ENCODE data around the gene TMPRSS13. TPM values are rescaled to one million over a fixed set of nuclear protein-coding genes. Genes with fewer than 3 reads are reported as not detected.

TMPRSS13 gene
- total and polyA plus RNA-seq, 4 experiments from 2014 or later = 0.45 to 4.0 (median 2.3) TPM

DNA sequence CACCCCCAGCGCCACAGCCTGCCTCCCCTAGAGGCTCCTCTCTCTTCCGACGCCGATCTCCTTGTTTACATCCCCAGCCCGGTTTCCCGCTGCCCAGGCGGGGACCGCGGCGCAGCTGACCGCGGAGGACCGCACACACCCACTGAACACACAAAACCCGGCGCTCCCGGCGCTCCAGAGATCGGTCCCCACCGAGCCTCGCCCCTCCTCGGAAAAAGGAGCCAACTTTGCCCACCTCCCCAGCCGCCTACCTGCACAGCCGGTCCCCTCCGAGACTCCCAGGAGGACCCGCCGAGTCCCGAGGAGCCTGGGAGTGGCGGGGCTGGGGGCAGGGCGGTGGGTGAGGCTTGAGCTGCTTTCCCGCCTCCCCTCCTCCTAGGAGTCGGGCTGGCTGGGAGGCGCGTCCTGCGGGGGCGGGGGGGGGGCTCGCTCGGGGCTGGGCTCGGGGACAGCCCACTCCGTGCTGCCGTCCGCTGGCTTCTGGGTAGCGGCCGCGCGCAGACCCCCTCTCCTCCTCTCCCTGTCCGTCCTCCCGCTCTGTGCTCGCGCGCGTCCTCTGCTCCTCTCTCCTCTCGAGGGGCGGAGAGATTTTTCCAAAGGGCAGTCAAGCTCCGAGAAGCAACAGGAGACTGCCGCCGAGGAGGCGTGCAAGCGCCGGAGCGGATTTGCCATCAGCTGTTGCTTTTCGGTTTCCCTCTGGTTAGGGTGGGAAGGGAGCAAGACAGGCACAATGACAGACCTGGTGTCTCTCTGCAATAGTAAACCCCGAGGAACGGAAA, 52.7 kb downstream of the TMPRSS13 start, which contains the start of gene FXYD6:
Gene FXYD6 (minus strand): TSS at position 318 of the 779 bp plus-strand sequence. CDS start 33,882 bp downstream, outside the sequence.
- Mint-ChIP-seq H3K4me3 (peak within 1 kb of the TSS; percentile 73 to 94 (median 88)), H3K27me3 (peaks cover 51 to 59% of the 10 kb centered on the region in 2 donors), H3K9me3 (no peaks in the 10 kb centered on the region), H3K27ac (peak within 1 kb of the TSS in 2 of 7 donors; percentile 39 to 52), H3K4me1 (peaks cover 16 to 51% (median 29%) of the 10 kb centered on the region in 4 donors), H3K36me3 (no peaks in the 10 kb centered on the region)
- Histone ChIP-seq H3K9me3 (ENCODE audit: control insufficient read depth in 1 of 2, low read length in 2 of 2) (no peaks in the 10 kb centered on the region), H3K27me3 (ENCODE audit: insufficient read depth, low read length) (peaks cover 25% of the 10 kb centered on the region), H3K4me3 (ENCODE audit: low read length in 2 of 2) (peak within 1 kb of the TSS in 1 of 2 donors; percentile 53), H3K27ac (ENCODE audit: low read depth, low read length) (no peak within 1 kb of the TSS), H3K36me3 (ENCODE audit: insufficient read depth, low read length) (no peaks in the 10 kb centered on the region), H3K4me1 (ENCODE audit: insufficient read depth, low read length) (peaks cover 37% of the 10 kb centered on the region)
- POLR2A ChIA-PET (ENCODE audit: partially characterized antibody) = interaction anchor here (0.7 to 0.8 kb wide), 2 partner anchors 126 to 168 kb away, joined by 3 read pairs; no protein-coding TSS in a partner anchor
- CTCF ChIA-PET (ENCODE audit: partially characterized antibody) = interaction anchor here (1.1 to 1.4 kb wide), 3 partner anchors 23 to 1447 kb away, joined by 3 read pairs; no protein-coding TSS in a partner anchor
- intact Hi-C loops (cut with micrococcal nuclease) = no loop called here
- DNase-seq = peak in 3 of 5 donors; percentile 8 to 21 (median 12)

DNA sequence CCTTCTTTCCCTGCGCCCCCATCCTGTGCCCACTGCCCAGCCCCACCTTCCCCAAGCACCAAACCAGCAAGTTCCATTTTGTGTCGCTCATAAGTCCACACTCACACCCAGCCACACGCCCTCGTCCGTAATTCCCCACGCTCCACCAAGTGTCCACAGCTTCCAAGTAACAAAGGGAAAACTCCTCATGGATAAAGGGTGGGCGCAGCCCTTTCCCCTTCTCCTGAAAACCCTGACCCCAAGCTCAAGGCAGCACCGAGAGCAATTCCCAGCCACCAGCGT, 53.2 kb downstream of the TMPRSS13 start:
- H3K4me3 Mint-ChIP-seq = peak overlapping the region; percentile 50 to 94 (median 88)
- intact Hi-C loops (cut with micrococcal nuclease) = no loop called here
- H3K27me3 Mint-ChIP-seq = peaks cover 46 to 57% of the 10 kb centered on the region in 2 donors
- Histone ChIP-seq H3K9me3 (ENCODE audit: control insufficient read depth in 1 of 2, low read length in 2 of 2) (no peaks in the 10 kb centered on the region), H3K4me1 (ENCODE audit: insufficient read depth, low read length) (peaks cover 37% of the 10 kb centered on the region), H3K36me3 (ENCODE audit: insufficient read depth, low read length) (no peaks in the 10 kb centered on the region), H3K4me3 (ENCODE audit: low read length in 2 of 2) (peak overlapping the region in 1 of 2 donors; percentile 53), H3K27me3 (ENCODE audit: insufficient read depth, low read length) (peaks cover 25% of the 10 kb centered on the region), H3K27ac (ENCODE audit: low read depth, low read length) (no peak overlapping the region)
- ChIA-PET POLR2A (ENCODE audit: partially characterized antibody) (interaction anchor here (0.6 to 0.7 kb wide), 2 partner anchors 169 to 362 kb away, joined by 3 read pairs; no protein-coding TSS in a partner anchor), CTCF (ENCODE audit: partially characterized antibody) (interaction anchor here (1.0 to 1.4 kb wide), 2 partner anchors 23 to 33 kb away, joined by 3 read pairs; no protein-coding TSS in a partner anchor)
- H3K36me3 Mint-ChIP-seq = no peaks in the 10 kb centered on the region
- no peaks in the 10 kb centered on the region for H3K9me3 Mint-ChIP-seq
- no peak for DNase-seq
- peak overlapping the region in 2 of 7 donors; percentile 39 to 52 for H3K27ac Mint-ChIP-seq
- peaks cover 16 to 51% (median 29%) of the 10 kb centered on the region in 4 donors for H3K4me1 Mint-ChIP-seq

DNA sequence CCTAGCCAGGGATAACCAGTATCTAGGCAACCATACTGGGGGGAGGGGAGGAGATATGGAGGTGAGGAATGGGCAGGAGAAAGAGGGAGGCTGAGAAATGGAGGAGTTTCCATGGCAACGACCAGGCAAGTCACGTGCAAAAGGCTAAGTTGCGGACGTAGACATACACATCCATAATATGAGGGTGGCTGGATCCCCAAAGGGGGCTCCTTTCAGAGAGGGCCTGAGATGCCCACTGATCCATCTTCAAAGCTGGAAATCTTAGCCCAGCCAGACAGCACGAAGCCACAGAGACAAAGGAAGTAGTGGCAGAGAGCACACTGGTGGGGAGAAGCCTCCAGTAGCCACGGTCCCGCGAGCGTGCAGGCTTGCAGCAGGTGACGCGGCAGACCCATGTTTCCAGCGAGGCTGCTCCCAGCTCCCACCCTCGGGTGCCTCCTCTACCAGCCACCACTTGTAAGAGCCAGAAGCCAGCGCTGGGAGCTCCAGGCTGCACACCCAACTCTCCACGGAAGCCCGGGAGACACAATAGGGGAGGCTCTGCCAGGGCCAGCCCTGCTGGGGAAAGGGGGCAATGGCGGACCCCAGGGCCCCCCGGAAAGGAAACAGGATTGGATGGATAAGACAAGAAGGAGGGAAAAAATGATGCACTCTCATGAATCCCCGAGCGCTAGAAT, 53.7 kb downstream of the TMPRSS13 start:
- H3K9me3 Mint-ChIP-seq = no peaks in the 10 kb centered on the region
- Histone ChIP-seq H3K27me3 (ENCODE audit: insufficient read depth, low read length) (peaks cover 25% of the 10 kb centered on the region), H3K36me3 (ENCODE audit: insufficient read depth, low read length) (no peaks in the 10 kb centered on the region), H3K4me3 (ENCODE audit: low read length in 2 of 2) (peak overlapping the region in 1 of 2 donors; percentile 53), H3K9me3 (ENCODE audit: control insufficient read depth in 1 of 2, low read length in 2 of 2) (no peaks in the 10 kb centered on the region), H3K4me1 (ENCODE audit: insufficient read depth, low read length) (peaks cover 37% of the 10 kb centered on the region), H3K27ac (ENCODE audit: low read depth, low read length) (no peak overlapping the region)
- peak overlapping the region in 1 of 7 donors; percentile 52 for H3K27ac Mint-ChIP-seq
- ChIA-PET POLR2A (ENCODE audit: partially characterized antibody) (interaction anchor here (0.6 to 0.7 kb wide), 2 partner anchors 169 to 362 kb away, joined by 3 read pairs; no protein-coding TSS in a partner anchor), CTCF (ENCODE audit: partially characterized antibody) (interaction anchor here (1.0 to 1.4 kb wide), 2 partner anchors 22 to 32 kb away, joined by 3 read pairs; no protein-coding TSS in a partner anchor)
- H3K36me3 Mint-ChIP-seq = no peaks in the 10 kb centered on the region
- peak overlapping the region; percentile 50 to 94 (median 88) for H3K4me3 Mint-ChIP-seq
- DNase-seq = peak; percentile 27 to 47 (median 29)
- peaks cover 16 to 51% (median 29%) of the 10 kb centered on the region in 4 donors for H3K4me1 Mint-ChIP-seq
- peaks cover 43 to 53% of the 10 kb centered on the region in 2 donors for H3K27me3 Mint-ChIP-seq
- intact Hi-C loops (cut with micrococcal nuclease) = no loop called here

DNA sequence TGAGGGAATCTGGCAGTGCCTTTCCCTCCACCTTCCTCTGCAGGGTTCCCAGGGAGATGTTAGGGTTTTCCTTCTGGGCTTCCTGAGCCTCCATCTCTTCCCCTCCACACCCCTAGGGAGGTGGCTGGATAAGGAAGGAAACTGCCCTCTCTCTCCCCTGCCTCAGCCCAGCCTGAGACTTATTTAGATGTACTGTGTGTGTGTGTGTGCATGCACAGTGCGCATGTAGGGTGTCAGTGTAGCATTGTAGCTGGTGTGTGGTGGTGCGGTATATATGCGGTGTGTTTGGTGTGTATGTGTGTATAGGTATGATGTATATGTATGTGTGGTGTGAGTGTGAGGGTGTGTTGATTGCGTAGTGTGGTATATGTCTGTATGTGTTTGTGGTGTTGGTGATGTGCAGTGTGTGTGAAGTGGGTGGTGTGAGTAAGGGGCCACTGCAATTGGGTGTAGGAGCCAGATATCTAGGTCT, 54.3 kb downstream of the TMPRSS13 start:
- ChIA-PET CTCF (ENCODE audit: partially characterized antibody) (interaction anchor here (1.0 kb wide), 1 partner anchor 32 kb away, joined by 3 read pairs; no protein-coding TSS in a partner anchor), POLR2A (ENCODE audit: partially characterized antibody) (no interaction called here)
- H3K4me3 Mint-ChIP-seq = peak overlapping the region; percentile 33 to 94 (median 88)
- Histone ChIP-seq H3K9me3 (ENCODE audit: control insufficient read depth in 1 of 2, low read length in 2 of 2) (no peaks in the 10 kb centered on the region), H3K27ac (ENCODE audit: low read depth, low read length) (no peak overlapping the region), H3K36me3 (ENCODE audit: insufficient read depth, low read length) (no peaks in the 10 kb centered on the region), H3K4me3 (ENCODE audit: low read length in 2 of 2) (no peak overlapping the region), H3K27me3 (ENCODE audit: insufficient read depth, low read length) (peaks cover 25% of the 10 kb centered on the region), H3K4me1 (ENCODE audit: insufficient read depth, low read length) (peaks cover 37% of the 10 kb centered on the region)
- no peak for DNase-seq
- H3K27me3 Mint-ChIP-seq = peaks cover 43 to 47% of the 10 kb centered on the region in 2 donors
- no peaks in the 10 kb centered on the region for H3K36me3 Mint-ChIP-seq
- H3K27ac Mint-ChIP-seq = no peak overlapping the region
- intact Hi-C loops (cut with micrococcal nuclease) = no loop called here
- peaks cover 16 to 51% (median 29%) of the 10 kb centered on the region in 4 donors for H3K4me1 Mint-ChIP-seq
- H3K9me3 Mint-ChIP-seq = no peaks in the 10 kb centered on the region

DNA sequence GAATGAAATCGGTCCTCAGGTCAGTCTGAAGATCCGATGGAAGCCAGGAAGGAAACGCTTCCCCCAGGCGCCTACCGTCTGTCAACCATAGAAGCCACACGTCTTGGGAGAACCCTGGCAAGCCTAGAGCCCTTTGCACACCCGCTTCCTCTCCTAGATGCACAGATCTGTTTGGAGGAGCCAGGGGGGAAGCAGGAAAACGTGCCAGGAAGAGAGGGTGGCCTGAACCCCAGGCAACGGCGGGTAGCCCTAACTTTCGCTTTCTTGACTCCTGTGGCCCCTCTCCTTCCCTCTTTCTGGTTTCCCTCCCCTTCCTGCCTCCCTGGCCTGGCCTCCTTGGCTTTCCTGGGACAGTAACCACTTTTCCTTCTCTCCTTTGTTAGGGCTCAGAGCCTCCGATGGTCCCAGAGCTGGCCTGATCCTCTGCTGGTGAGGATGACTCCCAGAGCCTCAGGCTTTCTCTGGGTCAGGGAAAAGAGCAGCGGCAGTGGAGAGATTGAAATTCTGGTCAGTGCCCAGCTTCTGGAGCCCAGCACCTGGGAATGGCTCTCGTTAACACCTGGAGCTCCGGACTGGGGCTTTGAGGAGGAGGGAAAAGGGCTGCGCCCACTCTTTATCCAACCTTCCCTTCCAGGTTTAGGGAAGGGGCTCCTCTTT, 54.8 kb downstream of the TMPRSS13 start:
- intact Hi-C loops (cut with micrococcal nuclease) = no loop called here
- H3K36me3 Mint-ChIP-seq = no peaks in the 10 kb centered on the region

DNA sequence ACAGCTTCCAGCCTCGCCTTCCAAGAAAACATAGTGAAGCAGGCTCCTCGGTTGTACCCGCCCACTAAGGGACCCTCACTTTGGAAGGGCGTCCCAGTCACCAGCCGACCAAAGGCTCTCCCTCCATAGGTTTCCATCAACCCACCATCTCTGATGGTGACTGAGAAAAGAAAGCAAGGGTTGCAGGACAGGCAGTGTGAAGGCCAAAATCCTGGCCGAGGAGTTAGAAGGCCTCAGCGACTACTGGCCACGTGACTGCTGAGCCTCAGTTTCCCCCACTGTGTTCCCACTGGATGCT, 55.4 kb downstream of the TMPRSS13 start:
- Histone ChIP-seq H3K27me3 (ENCODE audit: insufficient read depth, low read length) (peaks cover 25% of the 10 kb centered on the region), H3K4me1 (ENCODE audit: insufficient read depth, low read length) (peaks cover 37% of the 10 kb centered on the region), H3K4me3 (ENCODE audit: low read length in 2 of 2) (no peak overlapping the region), H3K27ac (ENCODE audit: low read depth, low read length) (no peak overlapping the region), H3K9me3 (ENCODE audit: control insufficient read depth in 1 of 2, low read length in 2 of 2) (no peaks in the 10 kb centered on the region), H3K36me3 (ENCODE audit: insufficient read depth, low read length) (no peaks in the 10 kb centered on the region)
- Mint-ChIP-seq H3K36me3 (no peaks in the 10 kb centered on the region), H3K27ac (no peak overlapping the region), H3K27me3 (peaks cover 41 to 42% of the 10 kb centered on the region in 2 donors), H3K4me1 (peaks cover 16 to 51% (median 29%) of the 10 kb centered on the region in 4 donors), H3K4me3 (peak overlapping the region in 5 of 8 donors; percentile 3 to 75 (median 32)), H3K9me3 (no peaks in the 10 kb centered on the region)
- POLR2A ChIA-PET (ENCODE audit: partially characterized antibody) = no interaction called here
- CTCF ChIA-PET (ENCODE audit: partially characterized antibody) = no interaction called here
- DNase-seq = no peak
- intact Hi-C loops (cut with micrococcal nuclease) = no loop called here

More for the DNA sequence above, 54.8 kb downstream of the TMPRSS13 start:
- Mint-ChIP-seq H3K9me3 (no peaks in the 10 kb centered on the region), H3K27ac (no peak overlapping the region), H3K4me3 (peak overlapping the region in 7 of 8 donors; percentile 3 to 75 (median 37)), H3K4me1 (peaks cover 16 to 51% (median 29%) of the 10 kb centered on the region in 4 donors), H3K27me3 (peaks cover 43 to 45% of the 10 kb centered on the region in 2 donors)
- no peaks in the 10 kb centered on the region for H3K9me3 ChIP-seq (ENCODE audit: control insufficient read depth in 1 of 2, low read length in 2 of 2)
- H3K36me3 ChIP-seq (ENCODE audit: insufficient read depth, low read length) = no peaks in the 10 kb centered on the region
- no peak overlapping the region for H3K4me3 ChIP-seq (ENCODE audit: low read length in 2 of 2)
- H3K4me1 ChIP-seq (ENCODE audit: insufficient read depth, low read length) = peaks cover 37% of the 10 kb centered on the region
- H3K27me3 ChIP-seq (ENCODE audit: insufficient read depth, low read length) = peaks cover 25% of the 10 kb centered on the region
- no peak overlapping the region for H3K27ac ChIP-seq (ENCODE audit: low read depth, low read length)
- DNase-seq = no peak
- CTCF ChIA-PET (ENCODE audit: partially characterized antibody) = no interaction called here
- POLR2A ChIA-PET (ENCODE audit: partially characterized antibody) = no interaction called here

Measured in CD4-positive, alpha-beta memory T cell (primary cell).